Measurements from ENCODE around the gene TM4SF20.

Gene TM4SF20

DNA sequence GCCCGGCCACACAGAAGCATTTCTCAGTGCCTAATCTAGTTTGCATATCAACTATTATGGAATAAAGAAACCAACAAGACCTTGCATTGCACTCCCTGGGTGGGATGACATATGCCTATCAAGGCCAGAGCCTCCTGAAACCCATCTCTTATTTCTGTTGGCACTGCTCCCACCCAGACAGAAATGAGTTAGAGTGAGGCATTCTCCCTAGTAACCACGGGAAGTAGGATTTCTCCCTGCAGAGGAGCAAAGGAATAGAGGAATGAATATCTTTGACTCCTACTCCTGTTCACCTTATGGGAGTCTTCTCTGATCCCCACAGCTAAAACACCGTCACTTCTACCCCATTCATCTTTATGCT lies 32.9 kb upstream of the TM4SF20 start:
- Histone ChIP-seq H3K36me3 (ENCODE audit: insufficient read depth, low read length) (no peaks in the 10 kb centered on the region), H3K4me1 (ENCODE audit: insufficient read depth, low read length, poor library complexity, severe bottlenecking) (peaks cover 16% of the 10 kb centered on the region)

DNA sequence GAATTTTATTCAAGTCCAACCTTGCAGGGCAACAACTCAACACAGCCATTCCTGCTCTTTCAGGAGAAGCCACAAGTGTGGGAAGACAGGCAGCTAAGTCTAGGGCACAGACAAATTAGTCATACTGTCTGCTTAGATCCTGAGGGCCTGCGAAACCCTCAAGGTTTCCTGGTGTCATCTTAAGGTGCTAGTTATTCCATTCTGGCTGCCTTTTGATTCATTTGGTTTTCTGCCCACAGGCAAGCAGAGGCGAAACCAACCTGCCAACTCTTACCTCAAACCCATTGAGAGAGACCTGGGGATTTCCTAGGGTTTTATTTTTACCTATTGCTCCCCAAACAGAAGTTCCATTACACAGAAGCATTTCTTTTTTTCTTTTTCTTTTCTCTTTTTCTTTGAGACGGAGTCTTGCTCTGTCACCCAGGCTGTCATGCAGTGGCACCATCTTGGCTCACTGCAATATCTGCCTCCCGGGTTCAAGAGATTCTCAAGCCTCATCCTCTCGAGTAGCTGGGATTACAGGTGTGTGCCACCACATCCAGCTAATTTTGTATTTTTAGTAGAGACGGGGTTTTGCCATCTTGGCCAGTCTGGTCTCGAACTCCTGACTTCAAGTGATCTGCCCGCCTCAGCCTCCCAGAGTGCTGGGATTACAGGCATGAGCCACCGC lies 32.3 kb upstream of the TM4SF20 start:
- Histone ChIP-seq H3K4me1 (ENCODE audit: insufficient read depth, low read length, poor library complexity, severe bottlenecking) (peaks cover 16% of the 10 kb centered on the region), H3K9ac (ENCODE audit: low read depth, low read length, poor library complexity, severe bottlenecking) (no peak overlapping the region), H3K79me2 (ENCODE audit: insufficient read depth, low read length) (no peaks in the 10 kb centered on the region), H3K36me3 (ENCODE audit: insufficient read depth, low read length) (no peaks in the 10 kb centered on the region), H3F3A (ENCODE audit: low read depth) (no peaks in the 10 kb centered on the region), H4K20me1 (ENCODE audit: insufficient read depth, low read length, poor library complexity, severe bottlenecking) (no peaks in the 10 kb centered on the region), H3K9me2 (replicated peaks; ENCODE audit: low read depth, low read length) (no peaks in the 10 kb centered on the region), H3K9me3 (ENCODE audit: insufficient read depth, low read depth, low read length) (no peaks in the 10 kb centered on the region), H3K4me3 (ENCODE audit: low read length, poor library complexity, severe bottlenecking) (no peak overlapping the region), H3K27me3 (ENCODE audit: insufficient read depth, low read length, poor library complexity, severe bottlenecking) (no peaks in the 10 kb centered on the region), H2AFZ (ENCODE audit: low read length) (no peak overlapping the region), H3K4me2 (ENCODE audit: low read depth, low read length, poor library complexity, severe bottlenecking) (no peak overlapping the region)
- TF ChIP-seq, protein P1, sequence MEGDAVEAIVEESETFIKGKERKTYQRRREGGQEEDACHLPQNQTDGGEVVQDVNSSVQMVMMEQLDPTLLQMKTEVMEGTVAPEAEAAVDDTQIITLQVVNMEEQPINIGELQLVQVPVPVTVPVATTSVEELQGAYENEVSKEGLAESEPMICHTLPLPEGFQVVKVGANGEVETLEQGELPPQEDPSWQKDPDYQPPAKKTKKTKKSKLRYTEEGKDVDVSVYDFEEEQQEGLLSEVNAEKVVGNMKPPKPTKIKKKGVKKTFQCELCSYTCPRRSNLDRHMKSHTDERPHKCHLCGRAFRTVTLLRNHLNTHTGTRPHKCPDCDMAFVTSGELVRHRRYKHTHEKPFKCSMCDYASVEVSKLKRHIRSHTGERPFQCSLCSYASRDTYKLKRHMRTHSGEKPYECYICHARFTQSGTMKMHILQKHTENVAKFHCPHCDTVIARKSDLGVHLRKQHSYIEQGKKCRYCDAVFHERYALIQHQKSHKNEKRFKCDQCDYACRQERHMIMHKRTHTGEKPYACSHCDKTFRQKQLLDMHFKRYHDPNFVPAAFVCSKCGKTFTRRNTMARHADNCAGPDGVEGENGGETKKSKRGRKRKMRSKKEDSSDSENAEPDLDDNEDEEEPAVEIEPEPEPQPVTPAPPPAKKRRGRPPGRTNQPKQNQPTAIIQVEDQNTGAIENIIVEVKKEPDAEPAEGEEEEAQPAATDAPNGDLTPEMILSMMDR (conservative IDR thresholded peaks at IDR 0.05; ENCODE audit: low read length) = no peak
- no peak for TF ChIP-seq EZH2phosphoT487 (IDR thresholded peaks at IDR 0.05; ENCODE audit: borderline replicate concordance)

More for the DNA sequence above, 32.9 kb upstream of the TM4SF20 start:
- Histone ChIP-seq H3K9me3 (ENCODE audit: insufficient read depth, low read depth, low read length) (no peaks in the 10 kb centered on the region), H3F3A (ENCODE audit: low read depth) (no peaks in the 10 kb centered on the region), H3K27me3 (ENCODE audit: insufficient read depth, low read length, poor library complexity, severe bottlenecking) (no peaks in the 10 kb centered on the region), H2AFZ (ENCODE audit: low read length) (no peak overlapping the region), H3K4me3 (ENCODE audit: low read length, poor library complexity, severe bottlenecking) (no peak overlapping the region), H3K79me2 (ENCODE audit: insufficient read depth, low read length) (no peaks in the 10 kb centered on the region), H3K4me2 (ENCODE audit: low read depth, low read length, poor library complexity, severe bottlenecking) (no peak overlapping the region), H4K20me1 (ENCODE audit: insufficient read depth, low read length, poor library complexity, severe bottlenecking) (no peaks in the 10 kb centered on the region), H3K9ac (ENCODE audit: low read depth, low read length, poor library complexity, severe bottlenecking) (no peak overlapping the region), H3K9me2 (replicated peaks; ENCODE audit: low read depth, low read length) (no peaks in the 10 kb centered on the region)
- TF ChIP-seq, protein P1 (conservative IDR thresholded peaks at IDR 0.05; ENCODE audit: low read length) = no peak
- TF ChIP-seq EZH2phosphoT487 (IDR thresholded peaks at IDR 0.05; ENCODE audit: borderline replicate concordance) = no peak

DNA sequence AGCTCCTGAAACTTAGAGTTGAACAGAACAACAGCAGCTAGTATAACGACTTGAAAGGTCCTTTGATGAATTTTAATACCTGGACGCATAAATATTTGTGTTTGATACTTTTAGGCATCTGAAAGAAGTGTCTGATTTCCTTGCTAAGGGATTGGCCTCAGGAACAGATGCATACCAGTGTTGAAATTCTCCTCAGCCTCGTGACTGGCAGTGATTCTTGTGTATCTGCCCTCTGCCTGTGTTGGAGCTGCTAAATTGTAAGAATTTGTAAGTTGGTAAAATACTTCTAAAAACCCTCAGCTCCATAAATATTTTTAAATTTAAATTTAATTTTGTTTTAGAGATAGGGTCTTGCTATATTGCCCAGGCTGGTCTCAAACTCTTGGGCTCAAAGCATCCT lies 31.1 kb upstream of the TM4SF20 start:
- Histone ChIP-seq H3K4me2 (ENCODE audit: low read depth, low read length, poor library complexity, severe bottlenecking) (no peak overlapping the region), H3K4me3 (ENCODE audit: low read length, poor library complexity, severe bottlenecking) (no peak overlapping the region), H3K27me3 (ENCODE audit: insufficient read depth, low read length, poor library complexity, severe bottlenecking) (no peaks in the 10 kb centered on the region), H3F3A (ENCODE audit: low read depth) (no peaks in the 10 kb centered on the region), H3K9ac (ENCODE audit: low read depth, low read length, poor library complexity, severe bottlenecking) (no peak overlapping the region), H2AFZ (ENCODE audit: low read length) (no peak overlapping the region), H3K9me3 (ENCODE audit: insufficient read depth, low read depth, low read length) (no peaks in the 10 kb centered on the region), H3K9me2 (replicated peaks; ENCODE audit: low read depth, low read length) (no peaks in the 10 kb centered on the region), H3K4me1 (ENCODE audit: insufficient read depth, low read length, poor library complexity, severe bottlenecking) (peaks cover 10% of the 10 kb centered on the region), H3K36me3 (ENCODE audit: insufficient read depth, low read length) (no peaks in the 10 kb centered on the region), H3K79me2 (ENCODE audit: insufficient read depth, low read length) (no peaks in the 10 kb centered on the region), H4K20me1 (ENCODE audit: insufficient read depth, low read length, poor library complexity, severe bottlenecking) (no peaks in the 10 kb centered on the region)
- TF ChIP-seq EZH2phosphoT487 (IDR thresholded peaks at IDR 0.05; ENCODE audit: borderline replicate concordance) = no peak
- TF ChIP-seq, protein P1 (conservative IDR thresholded peaks at IDR 0.05; ENCODE audit: low read length) = no peak

All from Loucy (cell line).